Hair follicle dermal papilla cell (primary cell): Measurements from ENCODE around the gene BCL2L2. TPM values are rescaled to one million over a fixed set of nuclear protein-coding genes. Genes with fewer than 3 reads are reported as not detected.

Experiments used
- small RNA-seq: library from RNA; depleted of rRNA; stranded (forward); fragments of <200 nt; gene quantifications from one replicate; pipeline ENCODE3, GENCODE V24; 2012
- total RNA-seq: library from RNA; depleted of rRNA; stranded (reverse); fragments of >200 nt; gene quantifications from 2 replicates; pipeline ENCODE4 v1.2.3, GENCODE V29; 2012

The BCL2L2 gene, protein sequence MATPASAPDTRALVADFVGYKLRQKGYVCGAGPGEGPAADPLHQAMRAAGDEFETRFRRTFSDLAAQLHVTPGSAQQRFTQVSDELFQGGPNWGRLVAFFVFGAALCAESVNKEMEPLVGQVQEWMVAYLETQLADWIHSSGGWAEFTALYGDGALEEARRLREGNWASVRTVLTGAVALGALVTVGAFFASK
- 23.0 and 24.2 TPM in 2 replicates for total RNA-seq

DNA sequence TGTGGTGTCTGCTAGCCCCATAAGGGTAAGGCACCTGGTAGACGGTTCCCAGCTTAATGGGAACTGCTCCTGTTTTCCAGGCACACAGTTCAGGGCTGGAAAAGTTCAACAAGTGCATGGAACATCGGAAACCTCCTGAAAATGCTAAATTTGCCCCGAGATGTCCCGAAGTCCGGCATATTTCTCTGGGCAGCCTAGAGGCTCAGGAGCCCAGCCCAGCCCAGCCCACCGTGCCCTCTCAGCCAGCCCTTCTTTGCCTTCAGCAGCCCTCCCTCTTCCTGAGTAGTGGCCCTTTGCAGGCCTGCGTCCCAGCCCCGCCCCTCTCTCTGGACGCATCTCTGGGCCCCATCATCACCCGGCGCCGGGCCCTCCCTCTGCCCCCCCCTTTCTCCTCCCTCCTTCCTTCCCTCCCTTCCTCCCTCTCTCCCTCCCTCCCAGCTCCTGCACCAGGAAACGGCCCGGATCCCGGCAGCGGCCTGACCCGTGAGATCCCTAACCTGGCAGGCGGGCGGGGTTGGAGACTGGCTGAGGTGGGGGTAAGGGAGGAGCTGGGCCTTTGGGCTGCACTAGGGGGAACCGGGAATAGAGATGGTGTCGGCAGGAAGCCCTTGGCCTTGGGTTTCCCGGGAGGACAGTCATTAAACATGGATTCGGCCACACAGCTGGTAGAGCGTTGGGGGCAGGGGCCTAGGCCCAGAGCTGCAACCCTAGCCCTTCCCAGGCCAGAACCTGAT lies at the start of gene BCL2L2:
Gene BCL2L2 (plus strand): TSS at position 422 of the 734 bp plus-strand sequence. CDS start 935 bp downstream, outside the sequence.

DNA sequence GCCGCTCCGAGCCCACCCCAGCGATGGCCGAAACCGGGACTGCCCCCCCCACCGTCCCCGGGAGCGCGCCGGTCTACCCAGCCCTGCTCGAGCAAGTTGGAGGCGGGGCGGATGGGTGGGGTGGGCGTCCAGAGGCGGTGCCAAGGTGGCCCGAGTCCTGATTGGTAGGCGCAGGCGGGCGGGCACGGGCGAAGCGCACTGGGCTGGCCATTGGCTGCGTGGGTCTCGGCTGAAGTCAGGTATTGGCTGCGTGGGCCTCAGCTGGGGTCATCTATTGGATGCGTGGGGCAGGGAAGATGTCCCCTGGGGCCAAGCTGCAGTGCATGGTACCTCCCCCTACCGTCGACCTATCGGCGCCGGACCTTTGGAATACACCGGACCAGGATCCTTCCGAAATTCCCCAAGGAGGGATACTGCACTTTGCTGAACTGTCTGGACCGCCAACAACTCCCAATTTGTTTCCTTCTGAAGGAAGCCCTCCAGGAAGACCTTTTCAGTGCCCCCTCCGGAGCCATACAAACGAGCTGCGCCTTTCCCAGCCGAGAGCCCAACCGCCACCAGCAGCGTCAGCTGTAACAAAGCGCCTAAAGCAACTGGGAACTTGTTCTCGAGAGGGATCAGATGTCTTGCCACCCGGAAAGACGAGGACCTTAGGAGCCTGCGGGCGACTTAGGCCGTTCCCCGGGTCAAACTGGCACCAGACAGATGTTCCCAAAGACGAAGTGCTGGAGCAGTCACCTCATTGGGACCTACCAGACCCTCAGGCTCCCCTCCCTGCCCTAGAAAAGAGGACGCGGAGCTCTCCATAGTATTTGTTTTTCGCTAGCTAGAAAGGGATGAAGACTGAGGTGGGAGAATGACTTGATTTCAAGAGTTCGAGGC lies 20.4 kb upstream of the BCL2L2 start, which contains the start of gene HOMEZ:
Gene HOMEZ (minus strand): TSS at position 113 of the 882 bp plus-strand sequence. CDS start 180 bp downstream, outside the sequence.

DNA sequence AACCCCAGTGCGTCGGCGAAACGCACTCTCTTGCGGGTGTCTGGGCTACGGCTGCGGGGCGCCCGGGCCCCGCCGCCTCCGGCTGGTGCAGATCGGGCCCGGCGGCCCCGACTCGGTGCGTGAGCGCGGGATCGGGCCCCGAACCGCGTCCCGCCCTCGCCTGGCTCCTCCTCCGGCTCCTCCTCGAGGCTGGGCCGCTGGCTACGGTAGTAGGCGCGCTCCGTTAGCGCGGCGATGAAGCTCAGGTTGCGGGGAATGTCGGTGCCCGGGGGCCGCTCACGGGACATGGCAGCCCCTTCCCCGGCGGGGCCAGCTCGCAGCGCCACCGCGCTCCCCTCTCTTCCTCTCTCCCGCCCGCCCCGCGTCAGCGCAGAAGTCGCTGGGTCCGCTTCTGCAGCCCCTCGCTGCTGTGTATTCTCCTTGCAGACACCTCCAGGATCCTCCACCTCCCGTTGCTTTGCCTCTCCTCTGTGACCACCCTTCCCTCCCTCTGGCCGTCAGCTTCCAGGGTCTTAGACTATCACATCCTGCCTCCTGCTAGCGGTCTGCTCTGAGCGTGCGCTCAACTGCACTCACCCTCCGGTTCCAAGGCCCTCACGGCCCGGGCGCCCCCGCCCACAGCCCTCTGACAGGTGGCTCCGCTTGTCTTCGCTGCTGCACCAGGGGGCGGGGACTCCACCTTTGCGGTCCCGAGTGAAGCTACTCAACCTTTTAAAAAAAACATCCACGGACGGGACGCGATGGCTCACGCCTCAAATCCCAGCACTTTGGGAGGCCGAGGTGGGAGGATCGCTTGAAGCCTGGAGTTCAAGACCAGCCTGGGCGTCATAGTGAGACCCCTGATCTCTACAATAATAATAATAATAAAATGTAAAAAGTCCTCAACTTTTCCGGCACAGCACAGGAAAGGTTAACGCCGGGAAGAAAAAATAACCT lies 4.1 kb upstream of the BCL2L2 start, which contains the start of gene PPP1R3E:
Gene PPP1R3E (minus strand): TSS at position 570 of the 936 bp plus-strand sequence. CDS start 283 bp downstream, at position 287.

DNA sequence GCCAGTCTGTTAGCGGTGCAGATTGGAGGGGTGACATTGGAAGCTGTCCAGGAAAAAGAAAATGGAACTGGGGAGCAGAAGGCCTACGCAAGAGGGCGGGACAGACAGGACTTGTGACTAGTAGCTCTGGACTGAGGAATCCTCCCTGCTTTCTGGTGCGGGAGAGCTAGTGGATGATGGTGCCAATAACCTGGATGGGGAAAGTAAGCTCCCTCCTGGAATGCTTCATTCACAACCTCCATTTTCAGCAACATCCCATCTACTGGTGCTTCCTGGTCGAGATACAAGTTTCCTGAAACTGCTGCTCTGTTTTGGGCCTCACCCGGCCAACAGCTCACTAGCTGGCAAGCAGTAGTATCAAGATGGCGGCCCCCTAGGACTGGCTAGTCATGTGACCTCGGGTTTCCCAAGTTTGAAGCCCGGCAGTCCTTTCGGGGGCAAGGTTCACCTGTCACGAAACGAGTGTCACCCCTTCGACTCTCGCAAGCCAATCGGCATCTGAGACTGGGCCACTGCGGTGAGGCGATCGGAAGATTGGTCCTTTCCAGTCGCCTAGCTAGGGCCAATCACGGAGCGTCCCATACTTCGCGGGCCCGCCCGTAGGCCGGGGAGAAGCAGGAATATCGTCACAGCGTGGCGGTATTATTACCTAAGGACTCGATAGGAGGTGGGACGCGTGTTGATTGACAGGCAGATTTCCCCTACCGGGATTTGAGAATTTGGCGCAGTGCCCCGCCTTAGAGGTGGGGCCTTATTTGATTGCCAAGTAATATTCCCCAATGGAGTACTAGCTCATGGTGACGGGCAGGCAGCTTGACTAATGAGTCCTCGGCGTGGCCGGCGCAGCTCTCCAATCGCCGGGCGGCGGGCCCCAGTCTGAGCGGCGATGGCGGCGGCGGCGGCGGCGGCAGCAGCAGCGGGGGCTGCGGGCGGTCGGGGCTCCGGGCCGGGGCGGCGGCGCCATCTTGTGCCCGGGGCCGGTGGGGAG lies 14.2 kb downstream of the BCL2L2 start, which contains the start of gene PABPN1:
Gene PABPN1 (plus strand): TSS at position 874 of the 988 bp plus-strand sequence. CDS start 13 bp downstream, at position 887.

DNA sequence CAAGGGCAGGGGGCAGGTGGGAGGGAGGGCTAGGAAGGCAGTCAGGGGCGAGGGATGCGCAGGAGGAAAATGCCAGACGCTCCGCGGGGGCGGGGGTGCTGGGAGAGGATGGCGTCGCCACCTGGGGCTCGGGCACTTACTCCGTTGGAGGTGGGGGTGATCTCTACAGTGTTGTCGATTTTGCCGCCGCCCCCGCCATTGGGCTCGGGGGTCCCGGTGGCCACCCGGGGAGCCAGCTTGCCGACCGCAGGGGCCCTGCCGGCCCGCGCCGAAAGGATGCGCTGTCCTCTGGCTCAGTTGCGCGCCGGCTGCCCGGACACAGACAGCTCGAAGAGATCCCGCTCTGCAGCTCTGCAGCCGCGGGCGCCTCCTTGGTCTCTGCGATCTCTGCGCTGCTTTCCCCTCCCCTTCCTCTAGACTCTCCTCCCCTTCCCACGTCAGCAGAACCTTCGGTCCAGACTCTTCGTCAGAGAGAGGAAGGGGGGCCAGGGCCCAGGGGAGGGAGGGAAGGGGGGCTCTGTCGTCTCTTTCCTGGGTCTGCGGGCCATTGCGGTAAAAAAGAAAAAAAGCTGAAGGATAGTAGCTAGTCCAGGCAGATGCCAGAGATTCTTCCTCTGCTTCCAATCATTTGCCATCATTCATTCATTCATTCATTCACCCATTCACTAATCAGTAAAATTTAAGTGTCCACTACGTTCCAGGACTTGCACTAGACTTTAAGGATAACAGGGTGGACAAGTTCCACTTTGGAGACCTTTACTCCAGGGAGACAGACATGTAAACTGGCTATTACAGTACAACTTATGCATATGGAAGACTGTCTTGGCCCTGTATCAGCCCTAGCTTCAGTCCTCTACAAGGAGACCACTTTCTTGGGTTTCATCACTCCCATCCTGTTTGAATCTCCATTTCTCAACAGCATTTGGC lies 46.1 kb downstream of the BCL2L2 start, which contains the start of gene SLC22A17:
Gene SLC22A17 (minus strand): TSS at position 382 of the 927 bp plus-strand sequence.

Small RNAs within 50 kb of the gene (small RNA-seq; reads per million reads assigned to genes)
- gene RNU6-1046P: not detected

Other genes starting within 250 kb of the BCL2L2 start
- gene CDH24, start 249.3 kb upstream of the BCL2L2 start, total RNA-seq: 2.7 and 3.6 TPM in 2 replicates
- gene ACIN1, start 211.7 kb upstream of the BCL2L2 start, total RNA-seq: 90.7 and 115 TPM in 2 replicates
- gene C14orf119, start 211.3 kb upstream of the BCL2L2 start, total RNA-seq: 38.3 and 40.7 TPM in 2 replicates
- gene CIROP, start 201.8 kb upstream of the BCL2L2 start, total RNA-seq: 0.12 TPM in 1 of 2 replicates, not detected in the other
- gene CEBPE, start 187.6 kb upstream of the BCL2L2 start, total RNA-seq: not detected in 2 replicates
- 16.2 and 17.4 TPM in 2 replicates for gene SLC7A8, start 123.2 kb upstream of the BCL2L2 start, total RNA-seq
- not detected in 2 replicates for gene RNF212B, start 68.9 kb upstream of the BCL2L2 start, total RNA-seq
- 4.1 and 5.4 TPM in 2 replicates for gene HOMEZ, start 20.7 kb upstream of the BCL2L2 start, total RNA-seq
- gene PPP1R3E, start 4.0 kb upstream of the BCL2L2 start, total RNA-seq: 6.3 and 7.5 TPM in 2 replicates
- 39.8 and 42.2 TPM in 2 replicates for gene PABPN1, start 14.6 kb downstream of the BCL2L2 start, total RNA-seq
- gene SLC22A17, start 46.1 kb downstream of the BCL2L2 start, total RNA-seq: 22.5 and 27.3 TPM in 2 replicates
- 28.9 and 31.2 TPM in 2 replicates for gene EFS, start 58.3 kb downstream of the BCL2L2 start, total RNA-seq
- not detected in 2 replicates for gene IL25, start 66.0 kb downstream of the BCL2L2 start, total RNA-seq
- 0.32 and 0.49 TPM in 2 replicates for gene CMTM5, start 70.2 kb downstream of the BCL2L2 start, total RNA-seq
- not detected in 2 replicates for gene MYH6, start 101.4 kb downstream of the BCL2L2 start, total RNA-seq
- gene MYH7, start 128.8 kb downstream of the BCL2L2 start, total RNA-seq: not detected in 2 replicates
- gene NGDN, start 162.9 kb downstream of the BCL2L2 start, total RNA-seq: 24.8 and 28.2 TPM in 2 replicates
- gene ZFHX2, start 244.9 kb downstream of the BCL2L2 start, total RNA-seq: 0.12 and 0.16 TPM in 2 replicates
- gene THTPA, start 249.4 kb downstream of the BCL2L2 start, total RNA-seq: 24.2 and 34.4 TPM in 2 replicates